Psoas muscle (tissue), 8 donors: ENCODE data around the gene FGF2. TPM values are rescaled to one million over a fixed set of nuclear protein-coding genes. Genes with fewer than 3 reads are reported as not detected.
"Not testable (repeated sequence)": the region's sequence is repeated elsewhere in the genome, so short reads cannot be mapped to it uniquely, and the experiment has no call there.

ENCODE experiments used
- ATAC-seq, 4 donors: fragments of 200-7000 bp; cut with Tn5 transposase; one replicate each; pipeline ENCODE4 v1.9.1; 2020; ENCODE audit warnings: moderate library complexity in 3 of 4, mild to moderate bottlenecking in 2 of 4
- DNase-seq, 2 donors: peaks; one replicate each; pipeline ENCODE4 v3.0.0-alpha.2; 2020
- H3K27ac ChIP-seq: fragments of 200-600 bp; one replicate; pipeline ENCODE4 v1.8.0; 2022
- H3K27me3 ChIP-seq, 3 donors: fragments of 200-600 bp in 1 of 3; one replicate each; pipeline versions ENCODE4 v1.6.1 to v1.8.0; 2013 to 2022; ENCODE audit warnings: low read length in 2 of 3, mild to moderate bottlenecking in 2 of 3, moderate library complexity in 1 of 3; ENCODE audit not compliant: insufficient read depth in 3 of 3
- H3K36me3 ChIP-seq, 2 donors: fragments of 200-600 bp in 1 of 2; one replicate each; pipeline versions ENCODE4 v1.6.1 to v1.8.0; 2013 to 2022; ENCODE audit warnings: low read depth in 1 of 2, mild to moderate bottlenecking in 1 of 2, moderate library complexity in 1 of 2; ENCODE audit not compliant: insufficient read depth in 1 of 2
- H3K4me1 ChIP-seq: fragments of 200-600 bp; one replicate; pipeline ENCODE4 v1.8.0; 2022
- H3K4me3 ChIP-seq: fragments of 200-600 bp; one replicate; pipeline ENCODE4 v1.8.0; 2022; ENCODE audit warnings: mild to moderate bottlenecking
- H3K9me3 ChIP-seq: fragments of 200-600 bp; one replicate; pipeline ENCODE4 v1.8.0; 2022
- CTCF ChIP-seq: fragments of 200-600 bp; IDR thresholded peaks from one replicate; pipeline ENCODE4 v1.8.0; 2022; ENCODE audit warnings: antibody characterized with exemption
- WGBS, 3 donors: extraction: QIAGEN DNeasy Blood & Tissue Kit; methylation state at CpG; one replicate each; pipeline versions ENCODE4 v1.1.6 to v1.1.7; 2013; 5-methylcytosine and 5-hydroxymethylcytosine counted together
- intact Hi-C, 2 donors: fragments of 100-400 bp; cut with DNase I; formaldehyde crosslinking; loops; one replicate each; pipeline versions ENCODE4 v1.11.0 to v1.14.2; 2022
- polyA plus RNA-seq, 3 donors: library from polyadenylated mRNA; stranded (reverse); fragments of 200-250 nt; gene quantifications; one replicate each; pipeline ENCODE4 v1.2.3, GENCODE V29; 2013
- total RNA-seq, 4 donors: library from RNA; stranded (reverse); fragmentation: NEBNext Ultra II Directional in 2 of 4; extraction: Animal tissue kit (Norgen Biotek cat#: 25700) in 2 of 4; gene quantifications; one replicate each; pipeline versions ENCODE4 v1.2.1 to v1.2.4, GENCODE V29; 2021 to 2023
- donor health status: healthy with polysubstance abuse.
- donor health status: DM: no; HTN: no; CAD: no; lungs with moderate emphysema.
- donor health status: Bipolar disorder and iron deficiency.
- donor health status: healthy.
- donor health status: DM: yes; HTN: yes; CAD: no.
- donor health status: DM: no; HTN: no; CAD: no.
- donor health status: DM: no; HTN: no; CAD: no.
- donor health status: DM: yes; HTN: yes; CAD: no.

Gene FGF2
- total and polyA plus RNA-seq, 7 donors = 0.86 to 3.7 (median 2.0) TPM

GRCh38 chr4:122847931-122848330, 21.3 kb downstream of the FGF2 start:
- no peak for ATAC-seq
- intact Hi-C loops = no loop called here
- no peaks in the 10 kb centered on the region for H3K36me3 ChIP-seq

GRCh38 chr4:122849789-122850188, 23.2 kb downstream of the FGF2 start:
- DNase-seq, H3K36me3 ChIP-seq, H3K4me1 ChIP-seq, intact Hi-C loops, H3K27ac ChIP-seq, H3K4me3 ChIP-seq, ATAC-seq, H3K9me3 ChIP-seq, H3K27me3 ChIP-seq: not testable (repeated sequence)
- 96 to 99% (median 98%) methylated on average over 3 of the region's 3 CpGs for WGBS, 3 donors

More at GRCh38 chr4:122847931-122848330, 21.3 kb downstream of the FGF2 start:
- no peak for DNase-seq
- Histone ChIP-seq H3K27me3 (no peaks in the 10 kb centered on the region), H3K4me3 (no peak overlapping the region), H3K27ac (no peak overlapping the region), H3K4me1 (no peaks in the 10 kb centered on the region), H3K9me3 (no peaks in the 10 kb centered on the region)
- 87 to 96% (median 96%) methylated on average over 1 of the region's 1 CpG for WGBS, 3 donors
- no peak for TF ChIP-seq CTCF

GRCh38 chr4:122851568-122851967, 24.9 kb downstream of the FGF2 start:
- DNase-seq (no peak), ATAC-seq (no peak)
- no peak for TF ChIP-seq CTCF
- H3K27me3 ChIP-seq = no peaks in the 10 kb centered on the region
- H3K27ac ChIP-seq = no peak overlapping the region
- no peaks in the 10 kb centered on the region for H3K36me3 ChIP-seq
- no peaks in the 10 kb centered on the region for H3K9me3 ChIP-seq
- intact Hi-C loops = no loop called here
- no peaks in the 10 kb centered on the region for H3K4me1 ChIP-seq
- H3K4me3 ChIP-seq = no peak overlapping the region

GRCh38 chr4:122854447-122855352, 28.1 kb downstream of the FGF2 start:
- peak overlapping the region; percentile 21 for H3K4me3 ChIP-seq
- no peaks in the 10 kb centered on the region for H3K27me3 ChIP-seq
- intact Hi-C loops = no loop called here
- peak in 2 of 4 donors; percentile 51 to 57 for ATAC-seq
- DNase-seq = no peak
- no peaks in the 10 kb centered on the region for H3K36me3 ChIP-seq
- TF ChIP-seq CTCF = no peak
- no peak overlapping the region for H3K27ac ChIP-seq
- WGBS, 3 donors = 27 to 30% (median 28%) methylated on average over 10 of the region's 10 CpGs
- H3K9me3 ChIP-seq = no peaks in the 10 kb centered on the region
- no peaks in the 10 kb centered on the region for H3K4me1 ChIP-seq

- intact Hi-C loops = no loop called here
- Histone ChIP-seq H3K9me3 (no peaks in the 10 kb centered on the region), H3K4me3 (no peak overlapping the region), H3K4me1 (no peaks in the 10 kb centered on the region), H3K27ac (no peak overlapping the region), H3K27me3 (no peaks in the 10 kb centered on the region), H3K36me3 (no peaks in the 10 kb centered on the region)
- ATAC-seq = no peak
- 45 to 70% (median 64%) methylated on average over 2 of the region's 2 CpGs for WGBS, 3 donors
- no peak for TF ChIP-seq CTCF
- no peak for DNase-seq
These were observed 28.8 kb downstream of the FGF2 start for GRCh38 chr4:122855353-122855890.
